ENCODE data around the gene KCNH6.

Gene KCNH6

DNA sequence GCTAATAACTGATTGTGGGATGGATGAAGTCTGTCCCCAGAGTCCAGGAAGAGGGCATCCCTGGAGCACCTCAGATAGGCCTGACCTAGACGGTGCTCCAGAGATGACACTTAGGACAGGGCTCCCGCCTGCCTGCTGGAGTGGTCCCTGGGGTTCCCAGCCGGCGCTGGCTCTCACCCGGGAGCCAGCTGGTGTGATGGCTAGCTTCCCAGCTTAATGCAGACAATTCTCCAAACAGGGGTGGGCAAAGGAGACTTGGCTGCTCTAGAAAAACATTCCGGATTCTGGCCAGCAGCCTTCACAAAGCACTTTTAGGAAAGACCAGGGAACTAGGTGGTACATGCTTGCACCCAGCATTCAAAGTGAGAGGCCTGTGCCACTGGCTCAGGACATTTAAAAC is 27.7 kb upstream of the KCNH6 start:
- TF ChIP-seq, protein P1, sequence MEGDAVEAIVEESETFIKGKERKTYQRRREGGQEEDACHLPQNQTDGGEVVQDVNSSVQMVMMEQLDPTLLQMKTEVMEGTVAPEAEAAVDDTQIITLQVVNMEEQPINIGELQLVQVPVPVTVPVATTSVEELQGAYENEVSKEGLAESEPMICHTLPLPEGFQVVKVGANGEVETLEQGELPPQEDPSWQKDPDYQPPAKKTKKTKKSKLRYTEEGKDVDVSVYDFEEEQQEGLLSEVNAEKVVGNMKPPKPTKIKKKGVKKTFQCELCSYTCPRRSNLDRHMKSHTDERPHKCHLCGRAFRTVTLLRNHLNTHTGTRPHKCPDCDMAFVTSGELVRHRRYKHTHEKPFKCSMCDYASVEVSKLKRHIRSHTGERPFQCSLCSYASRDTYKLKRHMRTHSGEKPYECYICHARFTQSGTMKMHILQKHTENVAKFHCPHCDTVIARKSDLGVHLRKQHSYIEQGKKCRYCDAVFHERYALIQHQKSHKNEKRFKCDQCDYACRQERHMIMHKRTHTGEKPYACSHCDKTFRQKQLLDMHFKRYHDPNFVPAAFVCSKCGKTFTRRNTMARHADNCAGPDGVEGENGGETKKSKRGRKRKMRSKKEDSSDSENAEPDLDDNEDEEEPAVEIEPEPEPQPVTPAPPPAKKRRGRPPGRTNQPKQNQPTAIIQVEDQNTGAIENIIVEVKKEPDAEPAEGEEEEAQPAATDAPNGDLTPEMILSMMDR (conservative IDR thresholded peaks at IDR 0.05; ENCODE audit: low read length) = no peak
- DNase-seq (ENCODE audit: low read depth) = no peak

DNA sequence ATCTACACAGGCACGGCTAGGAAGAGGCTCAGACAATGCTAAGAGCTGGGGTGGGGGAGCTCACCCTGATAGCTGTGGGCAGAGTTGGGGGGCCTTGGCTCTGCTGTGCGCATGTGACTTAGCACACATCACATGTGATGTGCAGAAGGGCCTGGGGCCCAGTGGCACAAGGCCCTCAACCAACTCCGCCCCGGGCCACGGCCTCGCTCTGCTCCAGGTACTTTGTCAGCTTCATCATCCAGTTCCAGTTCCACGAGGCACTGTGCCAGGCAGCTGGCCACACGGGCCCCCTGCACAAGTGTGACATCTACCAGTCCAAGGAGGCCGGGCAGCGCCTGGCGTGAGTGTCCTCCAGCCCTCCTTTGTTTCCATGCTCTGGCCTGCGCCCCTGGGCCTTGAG is 27.0 kb upstream of the KCNH6 start:
- no peak overlapping the region for H3K4me3 ChIP-seq (ENCODE audit: low read length)
- TF ChIP-seq, protein P1 (conservative IDR thresholded peaks at IDR 0.05; ENCODE audit: low read length) = no peak
- DNase-seq (ENCODE audit: low read depth) = no peak

More for the DNA sequence above, 27.7 kb upstream of the KCNH6 start:
- no peak overlapping the region for H3K4me3 ChIP-seq (ENCODE audit: low read length)

GRCh38 chr17:63496663-63497400 is 26.3 kb upstream of the KCNH6 start:
- TF ChIP-seq, protein P1 (conservative IDR thresholded peaks at IDR 0.05; ENCODE audit: low read length) = no peak
- no peak for DNase-seq (ENCODE audit: low read depth)
- no peak overlapping the region for H3K4me3 ChIP-seq (ENCODE audit: low read length)

DNA sequence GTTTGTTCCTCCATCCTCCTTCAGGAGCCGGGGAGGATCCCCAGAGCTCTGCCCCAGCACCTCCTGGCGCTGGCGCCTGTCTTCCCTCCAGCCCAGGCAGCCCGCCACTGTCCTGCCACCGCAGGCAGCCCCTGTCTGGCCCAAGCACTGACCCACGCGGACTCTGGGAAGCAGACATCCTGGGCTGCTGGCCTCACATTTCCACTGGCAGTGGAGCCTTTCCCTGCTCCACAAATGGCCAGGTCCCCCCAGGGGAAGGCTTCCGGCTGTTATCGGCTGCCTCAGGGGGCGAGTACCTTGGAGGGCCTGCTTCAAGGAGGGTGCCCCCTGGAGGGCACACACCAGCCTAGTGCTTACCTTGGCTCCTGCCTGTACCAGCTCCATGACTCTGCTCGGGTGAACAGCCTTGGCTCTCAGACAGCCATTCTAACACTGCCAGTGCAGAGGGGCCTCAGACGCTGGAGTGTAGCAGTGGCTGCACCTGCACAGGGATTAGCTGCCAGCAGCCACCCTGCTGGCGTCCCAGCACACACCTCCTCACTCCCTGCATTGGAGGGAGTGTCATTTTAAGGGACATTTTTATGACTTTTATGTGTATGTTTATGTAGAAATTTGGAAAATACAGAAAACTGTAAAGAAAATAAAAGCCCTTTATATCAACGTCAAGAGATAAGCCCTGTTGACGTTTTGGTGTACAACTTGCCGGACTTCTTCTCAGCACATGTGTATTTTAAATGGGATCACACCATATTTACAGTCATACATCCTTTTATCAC is 25.3 kb upstream of the KCNH6 start:
- DNase-seq (ENCODE audit: low read depth) = no peak
- TF ChIP-seq, protein P1 (conservative IDR thresholded peaks at IDR 0.05; ENCODE audit: low read length) = peak; percentile 13; the same call in 1 of the 2 replicates
- H3K4me3 ChIP-seq (ENCODE audit: low read length) = no peak overlapping the region

GRCh38 chr17:63498626-63499195 is 24.4 kb upstream of the KCNH6 start:
- TF ChIP-seq, protein P1 (conservative IDR thresholded peaks at IDR 0.05; ENCODE audit: low read length) = no peak

DNA sequence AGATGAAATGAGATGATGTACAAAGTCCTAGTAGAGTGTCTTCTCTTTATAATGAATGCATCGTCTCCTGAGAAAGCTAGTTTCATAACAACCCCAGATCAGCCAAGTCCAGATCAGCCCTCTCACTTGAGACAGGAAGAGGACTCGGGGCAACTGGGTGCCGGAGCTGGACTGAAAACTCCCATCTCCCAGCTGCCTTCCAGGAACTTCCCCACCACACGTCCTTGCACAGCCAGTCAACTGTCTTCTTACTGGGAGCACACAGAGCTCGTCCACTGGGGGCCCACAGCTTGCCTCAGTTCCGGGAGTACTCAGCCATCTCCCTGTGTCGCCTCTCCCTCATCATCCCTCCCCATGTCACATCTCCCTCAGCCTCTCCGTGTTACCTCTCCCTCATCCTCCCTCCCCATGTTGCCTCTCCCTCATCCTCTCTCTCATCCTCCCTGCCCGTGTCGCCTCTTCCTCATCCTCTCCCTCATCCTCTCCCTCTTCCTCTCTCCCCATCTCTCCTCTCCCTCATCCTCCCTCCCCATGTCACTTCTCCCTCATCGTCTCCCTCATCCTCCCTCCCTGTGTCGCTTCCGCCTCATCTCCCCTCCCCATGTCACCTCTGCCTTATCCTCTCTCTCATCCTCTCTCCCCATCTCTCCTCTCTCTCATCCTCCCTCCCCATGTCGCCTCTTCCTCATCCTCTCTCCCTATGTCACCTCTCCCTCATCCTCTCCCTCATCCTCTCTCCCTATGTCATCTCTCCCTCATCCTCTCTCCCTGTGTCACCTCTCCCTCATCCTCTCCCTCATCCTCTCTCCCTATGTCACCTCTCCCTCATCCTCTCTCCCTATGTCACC is 22.4 kb upstream of the KCNH6 start:
- H3K4me3 ChIP-seq (ENCODE audit: low read length) = no peak overlapping the region
- TF ChIP-seq, protein P1 (conservative IDR thresholded peaks at IDR 0.05; ENCODE audit: low read length) = no peak
- no peak for DNase-seq (ENCODE audit: low read depth)

More at GRCh38 chr17:63498626-63499195, 24.4 kb upstream of the KCNH6 start:
- DNase-seq (ENCODE audit: low read depth) = peak; percentile 91
- H3K4me3 ChIP-seq (ENCODE audit: low read length) = no peak overlapping the region
